Measurements from ENCODE around the gene ENHO. TPM values are rescaled to one million over a fixed set of nuclear protein-coding genes. Genes with fewer than 3 reads are reported as not detected.

The ENHO gene
- total RNA-seq, 4 donors from 2014 or later = 1.5 to 1.9 TPM; not detected in 2

GRCh38 chr9:34550681-34551270, 28.0 kb upstream of the ENHO start:
- TF ChIP-seq, protein P1, sequence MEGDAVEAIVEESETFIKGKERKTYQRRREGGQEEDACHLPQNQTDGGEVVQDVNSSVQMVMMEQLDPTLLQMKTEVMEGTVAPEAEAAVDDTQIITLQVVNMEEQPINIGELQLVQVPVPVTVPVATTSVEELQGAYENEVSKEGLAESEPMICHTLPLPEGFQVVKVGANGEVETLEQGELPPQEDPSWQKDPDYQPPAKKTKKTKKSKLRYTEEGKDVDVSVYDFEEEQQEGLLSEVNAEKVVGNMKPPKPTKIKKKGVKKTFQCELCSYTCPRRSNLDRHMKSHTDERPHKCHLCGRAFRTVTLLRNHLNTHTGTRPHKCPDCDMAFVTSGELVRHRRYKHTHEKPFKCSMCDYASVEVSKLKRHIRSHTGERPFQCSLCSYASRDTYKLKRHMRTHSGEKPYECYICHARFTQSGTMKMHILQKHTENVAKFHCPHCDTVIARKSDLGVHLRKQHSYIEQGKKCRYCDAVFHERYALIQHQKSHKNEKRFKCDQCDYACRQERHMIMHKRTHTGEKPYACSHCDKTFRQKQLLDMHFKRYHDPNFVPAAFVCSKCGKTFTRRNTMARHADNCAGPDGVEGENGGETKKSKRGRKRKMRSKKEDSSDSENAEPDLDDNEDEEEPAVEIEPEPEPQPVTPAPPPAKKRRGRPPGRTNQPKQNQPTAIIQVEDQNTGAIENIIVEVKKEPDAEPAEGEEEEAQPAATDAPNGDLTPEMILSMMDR (IDR thresholded peaks at IDR 0.05; ENCODE audit: low read depth) = no peak

- TF ChIP-seq, protein P1 (IDR thresholded peaks at IDR 0.05; ENCODE audit: low read depth) = no peak
Observed at GRCh38 chr9:34550016-34550680, 27.4 kb upstream of the ENHO start.

- TF ChIP-seq, protein P1 (IDR thresholded peaks at IDR 0.05; ENCODE audit: low read depth) = no peak
Observed at GRCh38 chr9:34549407-34549732, 26.6 kb upstream of the ENHO start.

DNA sequence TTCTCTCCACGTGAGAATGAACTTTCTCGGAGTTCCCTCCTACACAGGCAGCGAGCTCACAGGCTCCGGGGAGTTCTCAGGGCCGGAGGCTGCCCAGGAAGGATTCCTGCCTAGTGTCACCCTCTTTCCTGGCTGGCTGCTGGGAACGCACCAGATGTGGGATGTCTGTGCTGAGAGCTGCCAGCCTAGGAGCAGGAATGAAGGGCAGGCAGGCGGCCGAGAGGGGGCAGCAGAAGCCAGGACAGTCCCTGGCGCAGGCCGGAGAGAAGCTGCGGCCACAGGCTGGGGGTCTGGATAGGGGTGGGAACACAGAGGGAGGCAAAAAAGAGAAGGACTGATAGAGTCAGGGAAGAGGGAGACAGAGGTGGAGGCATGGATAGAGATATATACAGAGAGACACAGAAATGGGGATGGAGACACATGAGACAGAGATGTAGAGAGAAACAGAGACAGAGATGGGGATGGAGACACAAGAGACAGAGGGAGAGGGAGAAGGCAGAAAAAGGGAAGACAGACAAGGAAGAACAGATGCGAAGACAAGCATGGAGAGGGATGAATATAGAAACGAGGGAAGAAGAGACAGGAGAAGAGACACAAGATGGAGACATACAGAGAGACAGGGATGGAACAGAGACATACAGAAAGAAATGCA, 25.3 kb upstream of the ENHO start:
- TF ChIP-seq, protein P1 (IDR thresholded peaks at IDR 0.05; ENCODE audit: low read depth) = no peak

- TF ChIP-seq, protein P1 (IDR thresholded peaks at IDR 0.05; ENCODE audit: low read depth) = no peak
Observed at GRCh38 chr9:34546834-34547827, 24.3 kb upstream of the ENHO start.

- TF ChIP-seq, protein P1 (IDR thresholded peaks at IDR 0.05; ENCODE audit: low read depth) = no peak
Observed at GRCh38 chr9:34546102-34546833, 23.5 kb upstream of the ENHO start.
